Measurements from ENCODE around the gene FBXO38.

The FBXO38 gene

DNA sequence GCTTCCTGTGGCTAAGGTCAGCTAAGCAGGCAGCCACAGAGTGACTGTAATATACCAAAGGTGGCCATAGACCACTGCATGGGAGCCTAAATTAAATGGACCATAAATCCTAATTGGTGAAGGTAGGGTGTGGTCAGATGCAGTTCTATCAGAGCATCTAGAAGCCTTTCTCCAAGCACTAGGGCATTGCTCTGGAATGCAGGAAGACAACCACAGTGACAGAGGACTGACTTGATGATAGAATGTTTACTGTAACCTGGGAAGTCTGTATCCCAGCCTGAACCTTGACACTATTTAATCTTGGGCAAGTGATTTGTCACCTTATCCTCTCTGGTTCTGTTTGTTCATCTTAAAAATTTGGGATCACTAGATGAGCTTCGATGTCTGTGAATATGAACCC lies 2.3 kb downstream of the FBXO38 start:
- DNase-seq (ENCODE audit: low read depth), result peak; percentile 35

DNA sequence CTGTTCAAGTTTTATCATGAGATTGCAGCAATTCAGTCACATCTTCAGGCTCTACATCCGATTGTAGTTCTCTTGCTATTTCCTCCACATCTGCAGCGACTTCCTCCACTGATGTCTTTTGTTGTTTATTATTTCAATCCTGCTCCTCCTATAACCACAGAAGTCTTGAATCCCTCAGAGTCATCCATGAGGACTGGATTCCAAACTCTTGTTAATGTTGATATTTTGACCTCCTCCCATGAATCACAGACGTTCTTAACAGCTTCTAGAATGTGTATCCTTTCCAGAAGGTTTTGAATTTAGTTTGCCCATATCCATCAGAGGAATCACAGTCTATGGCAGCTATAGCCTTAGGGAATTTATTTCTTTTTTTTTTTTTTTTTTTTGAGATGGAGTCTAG lies 3.6 kb downstream of the FBXO38 start:
- DNase-seq (ENCODE audit: low read depth), result peak; percentile 97

DNA sequence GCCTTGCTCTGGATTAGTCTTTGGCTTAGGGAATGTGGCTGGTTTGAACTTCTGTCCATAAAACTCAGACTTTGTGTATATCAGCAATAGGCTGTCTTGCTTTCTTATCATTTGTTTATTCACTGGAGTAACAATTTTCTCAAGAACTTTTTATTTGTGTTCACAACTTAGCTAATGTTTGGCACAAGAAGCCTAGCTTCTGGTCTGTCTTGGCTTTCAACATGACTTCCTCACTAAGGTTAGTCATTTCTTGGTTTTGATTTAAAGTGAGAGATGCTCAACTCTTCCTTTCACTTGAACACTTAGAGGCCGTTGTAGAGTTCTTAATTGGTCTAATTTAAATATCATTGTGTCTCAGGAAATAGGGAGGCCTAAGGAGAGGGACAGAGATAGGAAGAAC lies 4.9 kb downstream of the FBXO38 start:
- peak; percentile 9 for DNase-seq (ENCODE audit: low read depth)

DNA sequence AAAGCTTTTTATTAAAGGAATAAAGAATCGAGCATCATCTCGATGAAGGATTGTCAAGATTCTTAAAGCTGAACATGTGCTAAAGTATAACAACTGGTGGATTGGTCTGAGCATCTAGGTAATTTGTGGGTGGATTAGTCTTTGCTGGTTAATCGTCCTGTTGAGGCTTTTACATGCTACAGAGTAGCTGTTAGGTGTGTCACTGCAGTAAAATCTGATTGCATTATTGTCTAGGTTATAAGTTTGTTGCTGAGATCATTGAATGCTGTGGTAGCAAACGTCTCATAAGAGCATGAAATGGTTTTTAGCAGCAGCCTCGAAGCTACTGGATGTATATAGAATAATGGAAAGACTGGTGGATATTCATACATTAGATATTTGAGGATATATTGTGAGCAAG lies 7.2 kb downstream of the FBXO38 start:
- no peak for DNase-seq (ENCODE audit: low read depth)

DNA sequence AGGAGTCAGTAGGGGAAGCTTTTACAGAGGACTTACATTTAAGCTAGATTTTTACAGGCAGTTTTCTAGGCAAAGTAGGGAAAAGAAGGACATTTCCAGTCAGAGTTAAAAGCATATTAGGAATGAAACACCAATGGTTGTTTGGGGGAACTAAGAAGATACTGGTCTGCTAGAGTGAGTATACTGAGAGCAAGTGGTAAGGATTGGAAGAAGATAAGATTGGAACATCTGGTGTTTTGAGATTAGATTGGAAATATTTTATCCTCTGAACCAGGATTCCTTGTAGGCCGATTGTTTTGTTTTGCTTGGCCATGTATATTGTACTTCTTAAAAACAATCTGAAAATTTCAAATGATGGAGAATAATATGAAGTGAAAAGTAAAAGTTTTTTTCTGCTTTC lies 7.7 kb downstream of the FBXO38 start:
- no peak for DNase-seq (ENCODE audit: low read depth)

DNA sequence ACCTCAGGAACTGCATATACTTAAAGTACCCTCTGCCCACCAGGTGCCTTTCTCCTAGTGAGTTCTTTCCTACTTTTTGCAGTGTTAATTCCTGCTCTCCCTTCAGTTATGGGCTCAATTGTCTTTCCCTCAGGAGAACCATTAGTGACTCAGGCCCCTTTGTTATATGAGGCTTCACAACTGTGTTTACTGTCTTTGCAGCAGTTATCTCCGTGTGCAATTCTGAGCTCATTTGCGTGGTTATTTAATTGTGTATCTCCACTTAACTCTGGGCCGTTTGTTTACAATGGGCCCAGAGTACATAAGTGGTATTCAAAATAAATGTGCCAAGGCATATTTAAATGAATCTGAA lies 9.6 kb downstream of the FBXO38 start:
- no peak for DNase-seq (ENCODE audit: low read depth)

DNA sequence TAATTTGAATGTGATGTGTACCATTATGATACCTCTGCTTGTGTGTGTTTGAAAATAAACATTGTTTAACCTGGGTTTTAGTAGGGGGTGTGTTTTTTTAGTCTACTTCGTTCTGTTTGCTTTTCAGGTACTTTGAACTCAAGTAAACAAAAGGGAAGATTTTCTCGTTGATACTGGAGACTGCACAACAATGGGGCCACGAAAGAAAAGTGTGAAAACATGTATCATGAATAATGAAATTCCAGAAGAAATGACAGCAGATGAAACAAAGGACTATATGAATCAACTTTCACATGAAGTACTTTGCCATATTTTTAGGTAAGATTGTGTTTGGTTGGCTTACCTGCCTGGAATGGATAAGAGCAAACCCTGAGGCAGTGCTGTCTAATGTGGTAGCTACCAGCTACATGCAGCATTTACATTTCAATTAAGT lies 10.8 kb downstream of the FBXO38 start:
- no peak for DNase-seq (ENCODE audit: low read depth)

DNA sequence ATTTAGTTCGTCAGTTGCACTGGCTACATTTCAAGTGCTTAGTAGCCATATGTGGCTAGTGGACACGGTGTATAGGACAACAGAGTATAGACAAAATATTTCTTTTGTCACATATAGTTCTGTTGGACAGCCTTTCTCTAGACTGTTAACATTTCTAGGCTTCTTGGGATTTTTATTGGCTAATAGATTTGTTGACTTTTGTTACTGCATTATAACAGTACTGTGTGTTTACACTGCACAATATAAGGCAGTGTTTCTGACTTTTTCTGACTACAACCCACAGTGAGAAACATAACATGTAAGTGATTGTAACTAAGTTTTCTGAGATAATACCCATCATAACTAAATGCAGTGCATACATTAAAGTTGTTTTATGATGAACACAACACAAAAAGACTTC lies 11.3 kb downstream of the FBXO38 start:
- DNase-seq (ENCODE audit: low read depth), result no peak

DNA sequence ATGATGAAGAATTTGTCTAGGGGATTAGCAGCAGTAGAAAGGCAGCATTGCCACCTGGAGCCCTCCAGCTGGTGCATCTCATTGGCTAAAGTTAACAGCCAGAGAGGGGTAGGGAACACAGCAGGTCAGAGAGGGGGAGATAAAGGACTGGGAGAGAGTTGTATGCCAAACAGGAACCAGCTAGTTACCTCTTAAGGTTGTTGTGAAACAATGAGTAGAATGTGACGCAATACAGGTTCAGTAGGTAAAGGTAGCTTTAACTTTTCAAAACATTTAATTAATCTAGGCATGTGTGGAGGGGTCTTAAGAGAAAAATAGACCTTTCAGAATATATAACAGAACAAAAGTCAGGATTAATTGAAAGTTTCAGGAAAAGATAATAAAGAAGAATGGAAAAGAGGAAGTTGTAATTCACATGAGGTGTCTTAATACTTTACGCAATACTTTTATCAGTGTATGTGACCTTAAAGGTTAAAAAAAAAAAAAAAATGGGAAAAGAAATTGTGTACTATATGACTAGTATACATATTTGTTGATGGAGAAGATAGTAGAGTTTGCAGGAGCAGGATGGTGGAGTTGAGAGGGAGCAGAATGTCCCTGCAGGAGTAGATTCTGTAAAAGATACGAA lies 14.3 kb downstream of the FBXO38 start:
- DNase-seq (ENCODE audit: low read depth), result no peak

DNA sequence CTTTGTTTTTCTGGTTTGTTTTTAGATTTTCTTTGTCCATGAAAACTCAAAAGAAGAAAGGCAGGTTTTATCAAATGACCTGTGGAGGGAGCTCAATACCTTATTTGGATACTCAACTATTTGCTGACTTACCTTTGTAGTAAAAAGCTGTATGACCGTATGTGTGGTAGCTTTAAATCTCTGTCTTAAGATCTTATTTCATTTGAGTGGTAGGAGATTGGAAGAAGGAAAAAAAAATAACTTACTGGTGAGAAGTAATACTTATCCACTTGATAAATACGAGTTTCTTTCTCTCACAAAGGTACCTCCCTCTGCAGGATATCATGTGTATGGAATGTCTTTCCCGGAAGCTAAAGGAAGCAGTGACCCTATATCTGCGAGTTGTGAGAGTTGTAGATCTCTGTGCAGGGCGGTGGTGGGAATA lies 15.0 kb downstream of the FBXO38 start:
- no peak for DNase-seq (ENCODE audit: low read depth)

DNA sequence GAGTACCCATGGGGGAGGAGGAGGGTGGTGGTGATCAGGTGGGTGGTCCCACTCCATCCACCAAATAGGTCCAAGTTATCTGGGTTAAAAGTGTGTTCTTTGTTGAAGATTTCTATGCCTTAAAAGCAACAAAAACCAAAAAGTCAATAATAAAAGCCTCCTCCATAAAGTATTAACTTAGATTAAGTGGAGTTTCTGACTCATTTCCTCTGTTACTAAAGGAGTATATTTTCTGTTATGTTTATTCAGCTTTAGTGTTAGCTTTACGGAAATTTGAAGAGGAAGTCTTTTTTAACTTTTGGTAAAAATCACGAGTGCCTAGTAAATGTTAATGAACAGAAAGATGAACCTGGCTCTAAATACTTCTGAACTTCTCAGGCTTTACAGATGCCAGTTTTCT lies 17.8 kb downstream of the FBXO38 start:
- peak; percentile 48 for DNase-seq (ENCODE audit: low read depth)

DNA sequence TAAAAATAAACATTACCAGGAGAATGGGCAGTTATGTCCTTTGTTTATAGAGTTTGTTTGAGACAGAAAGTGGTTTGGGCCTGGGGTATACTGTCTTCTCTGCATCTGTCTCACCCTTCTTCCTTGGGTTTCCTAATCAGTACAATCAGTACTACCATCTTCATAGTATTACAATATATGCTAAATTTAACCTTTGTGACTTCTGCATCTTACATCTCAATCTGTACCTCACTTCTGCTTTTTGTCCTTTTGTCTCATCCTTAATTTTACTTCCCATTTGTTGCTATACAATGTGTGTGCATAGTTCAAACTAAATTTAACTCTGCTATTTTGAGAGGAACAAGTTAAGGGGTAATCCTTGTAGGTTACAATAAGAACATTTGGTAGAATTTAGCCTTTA lies 19.6 kb downstream of the FBXO38 start:
- DNase-seq (ENCODE audit: low read depth), result no peak

DNA sequence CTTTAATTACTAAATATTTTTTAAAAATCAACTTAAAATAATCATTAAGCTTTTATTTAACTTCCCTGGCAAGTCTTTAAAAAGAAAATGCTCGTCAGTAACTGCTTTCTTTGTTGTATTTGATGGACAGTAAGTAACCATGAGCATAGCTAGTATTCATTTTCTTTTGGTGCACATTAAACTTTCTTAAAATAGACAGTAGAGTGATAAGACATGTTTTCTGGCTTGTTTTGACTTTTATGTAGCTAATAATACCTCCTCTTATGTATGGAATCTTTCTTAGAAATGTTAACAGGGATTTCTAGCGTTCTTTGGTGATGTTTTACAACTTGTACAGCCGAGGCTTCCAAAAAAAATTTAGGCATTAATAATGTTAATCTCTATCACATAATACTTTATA lies 22.6 kb downstream of the FBXO38 start:
- DNase-seq (ENCODE audit: low read depth), result no peak

DNA sequence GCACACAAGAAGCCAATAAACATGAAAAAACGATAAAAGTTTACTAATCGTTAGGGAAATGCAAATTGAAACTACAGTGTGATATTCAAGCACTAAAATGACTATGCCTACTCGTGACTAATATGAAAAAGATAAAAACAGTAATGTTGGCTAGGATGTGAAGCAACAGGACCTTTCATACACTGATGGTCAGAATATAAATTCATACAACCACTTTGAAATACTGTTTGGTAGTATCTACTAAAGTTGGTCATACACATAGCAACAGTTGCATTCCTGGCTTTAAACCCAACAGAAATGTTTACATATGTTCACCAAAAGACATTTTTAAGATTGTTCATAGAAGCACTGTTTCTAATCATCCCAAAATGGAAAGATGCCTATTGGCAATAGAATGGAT lies 24.3 kb downstream of the FBXO38 start:
- DNase-seq (ENCODE audit: low read depth), result peak; percentile 6

DNA sequence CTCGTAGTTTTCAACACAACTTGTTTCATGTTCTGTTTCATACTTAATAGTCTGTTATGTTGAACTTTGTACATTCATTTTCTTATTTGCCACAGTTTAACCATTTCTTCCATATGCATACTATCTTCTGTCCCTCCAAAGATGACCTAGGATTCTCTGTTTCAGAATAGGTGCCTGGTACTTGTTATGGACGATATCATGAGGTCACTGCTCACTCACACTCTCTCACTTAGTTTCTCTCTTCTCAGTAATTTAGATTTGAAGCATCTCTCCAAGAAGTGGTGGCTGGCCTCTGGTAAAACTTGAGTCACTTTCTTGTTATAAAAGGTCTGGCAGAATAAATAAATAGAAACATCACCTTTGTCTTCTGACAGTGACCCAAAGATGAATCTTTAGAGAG lies 28.4 kb downstream of the FBXO38 start:
- no peak for DNase-seq (ENCODE audit: low read depth)

DNA sequence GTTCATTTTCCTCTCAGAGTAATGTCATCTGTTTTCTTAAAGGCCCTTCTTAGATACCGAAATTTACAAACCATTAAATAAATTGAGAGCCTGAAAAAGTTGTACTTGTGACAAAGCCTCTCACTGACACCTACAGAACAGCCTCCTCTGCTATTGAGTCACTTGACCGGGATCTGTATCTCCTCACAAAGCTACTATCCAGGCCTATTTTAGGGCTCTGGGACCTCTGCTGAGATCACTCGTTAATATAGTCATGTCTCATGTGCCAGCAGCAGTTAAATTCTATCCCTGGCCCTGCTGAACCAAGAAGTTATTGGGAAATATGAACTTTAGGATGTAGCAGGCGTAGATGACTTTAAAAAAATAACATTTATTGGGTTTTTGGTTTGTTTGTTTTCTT lies 31.1 kb downstream of the FBXO38 start:
- peak; percentile 8 for DNase-seq (ENCODE audit: low read depth)

DNA sequence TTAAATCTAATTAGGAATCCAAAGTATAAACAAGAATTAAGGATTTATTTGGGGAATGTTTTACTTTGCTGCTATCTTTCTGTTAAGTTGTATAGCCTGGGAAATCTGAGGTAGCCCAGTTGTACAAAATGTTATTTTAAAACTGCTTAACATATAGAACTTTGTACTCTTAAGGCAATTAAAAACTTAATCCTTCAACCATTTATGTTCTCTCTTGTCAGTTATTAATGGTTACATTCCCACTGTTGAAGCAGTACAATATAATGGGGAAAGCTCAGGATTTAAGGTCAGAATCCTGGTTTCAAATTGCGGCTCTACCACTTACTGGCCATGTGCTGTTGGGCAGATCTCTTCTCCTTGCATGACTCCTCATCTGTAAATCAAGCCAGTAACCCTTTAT lies 32.7 kb downstream of the FBXO38 start:
- DNase-seq (ENCODE audit: low read depth), result no peak

DNA sequence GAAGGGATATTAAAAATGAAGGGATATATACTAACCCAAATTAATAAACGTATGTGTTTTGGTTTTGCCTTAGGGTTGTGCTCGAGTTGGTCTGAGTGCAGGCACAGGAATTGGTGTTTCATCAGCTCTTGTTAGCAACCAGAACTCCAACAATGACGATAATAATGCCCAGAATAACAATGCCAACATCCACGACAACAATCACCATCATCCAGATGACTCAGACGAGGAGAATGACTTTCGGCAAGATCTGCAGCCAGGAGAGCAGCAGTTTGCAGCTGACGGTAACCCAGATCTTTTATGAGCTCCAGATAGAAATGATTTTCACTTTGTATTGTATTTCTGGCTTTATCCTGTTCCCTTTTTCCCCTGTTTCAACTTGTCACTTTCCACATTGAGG lies 33.2 kb downstream of the FBXO38 start:
- DNase-seq (ENCODE audit: low read depth), result peak; percentile 63

DNA sequence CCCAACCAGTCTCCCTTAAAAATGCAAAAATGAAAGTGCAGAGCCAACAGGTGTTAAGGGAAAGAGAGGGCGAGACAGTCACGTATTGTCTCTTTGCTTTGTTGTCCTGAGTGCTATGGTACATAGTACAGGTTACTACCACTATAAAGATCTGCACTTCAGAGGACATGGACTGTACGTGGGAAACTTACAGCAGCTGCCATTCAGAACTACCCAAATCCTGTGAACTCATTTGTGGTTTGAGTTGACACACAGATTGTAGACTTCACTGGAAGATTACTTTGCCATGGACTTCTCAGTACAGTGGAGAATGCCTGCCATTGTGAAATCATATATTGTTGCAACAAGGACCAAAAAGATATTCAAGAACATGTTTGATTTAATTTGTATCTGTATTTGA lies 34.8 kb downstream of the FBXO38 start:
- no peak for DNase-seq (ENCODE audit: low read depth)

DNA sequence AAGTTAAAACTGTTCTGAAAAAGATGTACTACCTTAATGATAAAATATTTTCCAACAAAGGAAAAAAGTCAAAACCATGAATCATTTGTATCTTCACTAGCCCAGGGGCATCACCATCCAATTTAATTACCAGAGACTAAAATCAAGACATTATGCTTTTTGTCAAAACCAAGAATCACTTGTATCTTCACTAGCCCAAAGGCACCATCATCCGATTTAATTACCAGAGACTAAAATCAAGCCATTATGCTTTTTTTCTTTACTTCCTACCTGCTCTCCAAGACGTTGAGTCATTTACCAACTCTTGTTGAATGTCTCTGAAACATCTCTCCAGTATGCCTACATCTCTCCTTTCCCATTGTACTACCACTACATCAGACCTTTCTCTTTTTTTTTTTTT lies 37.9 kb downstream of the FBXO38 start:
- DNase-seq (ENCODE audit: low read depth), result no peak

DNA sequence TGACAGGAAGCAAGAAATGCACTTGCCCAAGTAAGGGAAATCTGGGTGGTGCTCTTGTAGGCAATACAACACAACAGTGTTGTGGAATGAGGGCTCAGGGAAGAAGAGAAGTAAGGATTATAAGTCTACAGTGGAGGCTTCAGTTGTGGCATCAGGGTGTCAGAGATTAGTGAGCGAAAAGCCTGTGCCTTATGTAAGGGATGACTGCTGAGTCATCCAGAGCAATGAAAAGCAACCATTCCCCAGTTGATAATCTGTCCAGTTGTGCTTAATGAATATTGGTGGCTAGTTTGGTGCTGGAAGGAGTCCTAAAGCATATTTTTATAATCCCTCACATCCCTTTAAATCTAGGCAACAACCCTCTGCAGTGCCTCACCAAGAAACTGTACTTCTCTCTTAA lies 42.0 kb downstream of the FBXO38 start:
- DNase-seq (ENCODE audit: low read depth), result peak; percentile 20

DNA sequence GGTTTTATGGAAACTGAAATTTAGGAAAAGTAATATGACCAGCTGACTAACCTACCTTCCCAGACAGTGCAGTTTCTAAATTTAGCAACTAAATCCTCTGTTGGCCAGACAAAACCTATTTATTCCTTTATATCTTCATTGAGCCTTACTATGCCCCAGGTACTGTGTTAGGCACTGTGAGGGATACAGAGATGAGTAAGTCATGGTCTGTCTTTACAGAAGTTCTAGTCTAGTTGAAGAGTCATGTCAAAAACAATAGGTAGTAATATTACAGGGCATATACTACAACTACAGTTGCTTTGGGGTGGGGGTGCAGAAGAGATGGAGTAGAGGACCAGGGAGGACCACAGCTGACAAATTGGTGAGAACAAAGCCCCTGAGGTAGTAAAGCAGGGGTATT lies 42.8 kb downstream of the FBXO38 start:
- no peak for DNase-seq (ENCODE audit: low read depth)

DNA sequence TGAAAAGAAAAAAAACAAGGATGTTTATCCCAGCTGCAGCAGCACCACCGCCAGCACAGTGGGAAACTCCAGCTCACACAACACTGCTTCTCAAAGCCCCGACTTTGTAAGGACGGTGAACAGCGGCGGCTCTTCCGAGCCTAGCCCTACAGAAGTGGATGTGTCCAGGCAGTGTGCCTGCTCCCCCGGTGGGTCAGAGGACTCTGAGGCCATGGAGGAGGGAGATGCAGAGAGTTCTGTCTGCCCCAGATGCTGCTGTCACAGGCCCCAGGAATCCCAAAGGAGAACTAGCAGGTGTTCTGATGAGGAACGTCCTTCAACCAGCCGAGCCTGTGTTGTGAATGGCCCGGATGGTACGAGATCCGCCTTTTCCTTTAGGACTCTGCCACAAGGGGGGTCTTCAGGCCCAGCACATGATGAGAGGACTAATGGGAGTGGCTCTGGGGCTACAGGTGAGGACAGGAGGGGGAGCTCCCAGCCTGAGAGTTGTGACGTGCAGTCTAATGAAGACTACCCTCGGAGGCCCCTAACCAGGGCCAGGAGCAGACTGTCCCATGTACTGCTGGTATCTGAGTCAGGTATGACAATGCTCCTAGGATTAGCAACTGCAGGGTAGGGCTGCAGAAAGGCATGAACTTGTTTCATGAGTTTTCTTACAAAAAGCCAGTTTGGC lies 43.7 kb downstream of the FBXO38 start:
- no peak for DNase-seq (ENCODE audit: low read depth)

DNA sequence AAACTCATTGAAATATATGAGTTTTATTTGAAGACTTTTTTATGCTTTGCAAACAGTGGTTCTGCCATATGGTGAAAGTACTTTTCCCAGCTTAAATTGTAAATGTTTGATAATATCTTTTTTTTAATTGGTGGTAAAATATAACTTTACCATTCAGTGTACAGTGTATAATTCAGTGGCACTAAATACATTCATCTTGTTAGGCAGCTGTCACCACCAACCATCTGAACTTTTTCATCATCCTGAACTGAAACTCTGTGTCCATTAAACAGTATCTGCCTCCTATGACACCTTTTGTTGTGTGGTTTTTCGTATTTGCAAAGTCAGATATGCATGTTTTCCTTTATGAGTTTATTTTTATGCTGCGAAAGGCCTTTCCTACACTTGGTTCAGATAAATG lies 45.1 kb downstream of the FBXO38 start:
- no peak for DNase-seq (ENCODE audit: low read depth)
